Measurements from ENCODE around the gene SCARB1. TPM values are rescaled to one million over a fixed set of nuclear protein-coding genes. Genes with fewer than 3 reads are reported as not detected.

The SCARB1 gene
- total and polyA plus RNA-seq, 2 of the 13 experiments (the other 11 are each of a cell fraction or from before 2014, with no cell fraction given), result 63.4 to 160 TPM

DNA sequence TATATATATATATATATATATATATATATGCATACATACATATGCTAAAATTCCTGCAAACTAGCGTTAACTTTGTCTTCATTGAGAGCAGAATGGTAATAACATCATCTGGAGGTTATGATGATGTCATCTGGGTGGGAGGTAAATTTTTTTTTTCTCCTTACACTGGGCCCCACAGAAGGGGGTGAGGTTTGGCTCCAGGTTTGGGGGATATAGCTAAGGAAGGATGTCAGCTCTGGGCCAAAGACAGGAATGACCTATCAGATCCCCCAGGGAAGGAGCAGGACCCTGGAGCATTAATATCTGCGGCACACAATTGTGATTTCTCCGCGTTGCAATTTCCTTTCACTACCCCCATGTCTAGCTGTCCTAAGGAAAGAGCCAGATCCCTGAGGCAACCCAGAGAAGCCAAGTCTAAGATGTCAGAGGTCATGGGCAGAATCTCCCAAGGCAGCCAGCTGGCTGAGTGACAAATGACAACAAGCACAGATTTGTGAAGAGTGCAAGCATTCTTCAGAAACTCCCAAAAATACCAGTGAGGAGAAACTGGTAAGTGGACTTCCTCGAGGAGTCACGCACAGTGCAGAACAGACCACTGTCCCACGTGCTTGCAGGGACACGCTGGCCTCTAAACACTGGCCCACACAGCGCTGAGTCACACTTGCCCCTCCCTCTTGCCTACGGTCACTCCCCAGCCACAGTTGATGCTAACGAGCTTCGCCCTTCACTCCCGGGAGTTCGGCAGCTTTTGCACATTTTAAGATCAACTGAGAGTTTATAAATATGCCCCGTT is 40.8 kb upstream of the SCARB1 start (continued):
- TF ChIP-seq, protein P1, sequence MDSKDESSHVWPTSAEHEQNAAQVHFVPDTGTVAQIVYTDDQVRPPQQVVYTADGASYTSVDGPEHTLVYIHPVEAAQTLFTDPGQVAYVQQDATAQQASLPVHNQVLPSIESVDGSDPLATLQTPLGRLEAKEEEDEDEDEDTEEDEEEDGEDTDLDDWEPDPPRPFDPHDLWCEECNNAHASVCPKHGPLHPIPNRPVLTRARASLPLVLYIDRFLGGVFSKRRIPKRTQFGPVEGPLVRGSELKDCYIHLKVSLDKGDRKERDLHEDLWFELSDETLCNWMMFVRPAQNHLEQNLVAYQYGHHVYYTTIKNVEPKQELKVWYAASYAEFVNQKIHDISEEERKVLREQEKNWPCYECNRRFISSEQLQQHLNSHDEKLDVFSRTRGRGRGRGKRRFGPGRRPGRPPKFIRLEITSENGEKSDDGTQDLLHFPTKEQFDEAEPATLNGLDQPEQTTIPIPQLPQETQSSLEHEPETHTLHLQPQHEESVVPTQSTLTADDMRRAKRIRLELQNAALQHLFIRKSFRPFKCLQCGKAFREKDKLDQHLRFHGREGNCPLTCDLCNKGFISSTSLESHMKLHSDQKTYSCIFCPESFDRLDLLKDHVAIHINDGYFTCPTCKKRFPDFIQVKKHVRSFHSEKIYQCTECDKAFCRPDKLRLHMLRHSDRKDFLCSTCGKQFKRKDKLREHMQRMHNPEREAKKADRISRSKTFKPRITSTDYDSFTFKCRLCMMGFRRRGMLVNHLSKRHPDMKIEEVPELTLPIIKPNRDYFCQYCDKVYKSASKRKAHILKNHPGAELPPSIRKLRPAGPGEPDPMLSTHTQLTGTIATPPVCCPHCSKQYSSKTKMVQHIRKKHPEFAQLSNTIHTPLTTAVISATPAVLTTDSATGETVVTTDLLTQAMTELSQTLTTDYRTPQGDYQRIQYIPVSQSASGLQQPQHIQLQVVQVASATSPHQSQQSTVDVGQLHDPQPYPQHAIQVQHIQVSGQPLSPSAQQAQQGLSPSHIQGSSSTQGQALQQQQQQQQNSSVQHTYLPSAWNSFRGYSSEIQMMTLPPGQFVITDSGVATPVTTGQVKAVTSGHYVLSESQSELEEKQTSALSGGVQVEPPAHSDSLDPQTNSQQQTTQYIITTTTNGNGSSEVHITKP (CRISPR knock-in tag; IDR thresholded peaks at IDR 0.05; ENCODE audit: low read depth), result 0 out of 2 replicates have a peak, but pooled peaks have one; percentile 41
- TF ChIP-seq ZFYVE20 (CRISPR knock-in tag; IDR thresholded peaks at IDR 0.05; ENCODE audit: borderline replicate concordance, low read depth) (no peak), RCOR2 (CRISPR knock-in tag; IDR thresholded peaks at IDR 0.05) (0 out of 2 replicates have a peak, but pooled peaks have one; percentile 34), RERE (CRISPR knock-in tag; IDR thresholded peaks at IDR 0.05; ENCODE audit: low read depth) (no peak), ZNF543 (CRISPR knock-in tag; IDR thresholded peaks at IDR 0.05) (no peak), HNRNPK (IDR thresholded peaks at IDR 0.05; ENCODE audit: low read depth, low read length, poor library complexity, severe bottlenecking) (no peak), PHB2 (IDR thresholded peaks at IDR 0.05; ENCODE audit: partially characterized antibody) (no peak), ZNF367 (CRISPR knock-in tag; IDR thresholded peaks at IDR 0.05; ENCODE audit: borderline replicate concordance) (no peak), NFYB (CRISPR knock-in tag; IDR thresholded peaks at IDR 0.05) (no peak; the same call in 1 of the 2 replicates), PHF5A (CRISPR knock-in tag; IDR thresholded peaks at IDR 0.05; ENCODE audit: low read depth, unreplicated experiment) (no peak), ISX (CRISPR knock-in tag; conservative IDR thresholded peaks at IDR 0.05) (no peak), ETV5 (CRISPR knock-in tag; IDR thresholded peaks at IDR 0.05; ENCODE audit: borderline replicate concordance) (peak; percentile 66; the same call in 1 of the 2 replicates), RXRA (CRISPR knock-in tag; IDR thresholded peaks at IDR 0.05) (peak; percentile 33; the same call in 1 of the 2 replicates), ZBTB37 (CRISPR knock-in tag; IDR thresholded peaks at IDR 0.05) (no peak), ZNF337 (CRISPR knock-in tag; IDR thresholded peaks at IDR 0.05; ENCODE audit: borderline replicate concordance, low read depth) (peak; percentile 75; the same call in 1 of the 2 replicates), SMC3 (IDR thresholded peaks at IDR 0.05; ENCODE audit: low read length) (no peak), PHF20 (CRISPR knock-in tag; IDR thresholded peaks at IDR 0.05) (no peak), SOX5 (CRISPR knock-in tag; IDR thresholded peaks at IDR 0.05; ENCODE audit: borderline replicate concordance) (peak; percentile 58; the same call in 1 of the 2 replicates), ZNF660 (CRISPR knock-in tag; IDR thresholded peaks at IDR 0.05; ENCODE audit: borderline replicate concordance, low read depth) (no peak)
